Hepatocyte (in vitro differentiated cells): ENCODE results near the gene NOTCH4.

Experiments
- CTCF ChIP-seq: fragments of 200-600 bp; sonication (generic); IDR thresholded peaks from 2 replicates; pipeline ENCODE4 v1.5.1; 2016; ENCODE audit warnings: antibody characterized with exemption, mild to moderate bottlenecking; ENCODE audit not compliant: poor library complexity
- EZH2 ChIP-seq: fragments of 200-600 bp; sonication (generic); IDR thresholded peaks from 2 replicates; pipeline ENCODE4 v1.6.1; 2016; ENCODE audit warnings: antibody characterized with exemption, mild to moderate bottlenecking, borderline replicate concordance

DNA sequence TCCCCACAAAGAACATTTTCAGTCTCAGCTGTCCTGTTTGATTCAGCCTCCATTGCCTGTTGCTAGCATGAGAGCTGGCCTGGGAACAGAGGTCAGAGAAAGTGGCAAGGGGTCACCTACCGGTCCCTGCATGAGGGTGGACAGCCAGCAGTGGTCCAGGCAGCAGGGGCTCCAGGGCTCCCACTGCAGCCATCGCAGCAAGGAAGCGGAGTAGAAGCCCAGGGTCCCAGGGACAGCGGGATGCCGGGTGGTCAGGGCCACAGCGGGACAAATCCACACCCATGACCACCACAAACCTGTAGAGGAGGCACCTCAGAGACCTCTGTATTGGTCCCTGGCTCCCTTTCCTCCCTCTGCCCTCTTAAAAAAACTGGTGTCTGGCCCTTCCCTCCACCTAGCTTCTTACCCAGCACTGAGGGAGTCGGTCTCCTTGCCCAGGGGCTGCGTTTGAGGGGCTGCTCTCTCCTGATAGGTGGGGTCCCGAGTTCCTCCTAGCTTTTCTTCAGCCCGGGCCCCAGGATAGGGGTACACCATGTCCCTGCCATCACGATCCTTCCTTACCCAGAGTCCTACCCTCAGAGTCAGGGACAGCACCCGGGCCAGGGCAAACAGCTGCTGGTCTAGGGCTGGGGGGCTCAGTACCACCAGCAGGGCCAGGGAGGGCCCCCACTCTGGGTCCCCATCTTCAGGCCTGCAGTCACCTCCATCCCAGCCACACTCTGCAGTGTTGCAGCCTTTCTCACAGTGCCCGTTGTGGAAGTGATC lies 23.0 kb downstream of the NOTCH4 start:
- TF ChIP-seq CTCF (no peak), EZH2 (no peak)
